Renal pelvis (tissue), 4 donors: ENCODE measurements around the gene UQCC2. TPM values are rescaled to one million over a fixed set of nuclear protein-coding genes. Genes with fewer than 3 reads are reported as not detected.

Source experiments
- DNase-seq: peaks from one replicate; pipeline ENCODE4 v3.0.0-alpha.2; 2013
- polyA plus RNA-seq, 3 donors: library from polyadenylated mRNA; unstranded; fragments of 120-200 nt; gene quantifications; one replicate each; pipeline ENCODE4 v1.2.1, GENCODE V29; 2013; ENCODE audit not compliant: insufficient read length in 3 of 3

Gene UQCC2
- polyA plus RNA-seq, 3 donors = 67.0 to 76.0 (median 71.1) TPM

- DNase-seq = no peak
These were observed 18.7 kb downstream of the UQCC2 start for GRCh38 chr6:33692760-33693158.

- no peak for DNase-seq
These were observed 19.3 kb downstream of the UQCC2 start for GRCh38 chr6:33692078-33692759.

GRCh38 chr6:33691456-33692077, 19.9 kb downstream of the UQCC2 start:
- no peak for DNase-seq

GRCh38 chr6:33690766-33691165, 20.7 kb downstream of the UQCC2 start:
- no peak for DNase-seq

GRCh38 chr6:33689879-33690278, 21.6 kb downstream of the UQCC2 start:
- DNase-seq = no peak

GRCh38 chr6:33689148-33689494, 22.4 kb downstream of the UQCC2 start:
- DNase-seq = no peak

- DNase-seq = no peak
These were observed 22.9 kb downstream of the UQCC2 start for GRCh38 chr6:33688451-33689147.

GRCh38 chr6:33688006-33688405, 23.5 kb downstream of the UQCC2 start:
- DNase-seq = no peak

GRCh38 chr6:33686981-33687975, 24.2 kb downstream of the UQCC2 start:
- no peak for DNase-seq

- DNase-seq = no peak
These were observed 25.1 kb downstream of the UQCC2 start for GRCh38 chr6:33686225-33686924.

GRCh38 chr6:33685411-33686224, 25.9 kb downstream of the UQCC2 start:
- DNase-seq = no peak

GRCh38 chr6:33684983-33685382, 26.5 kb downstream of the UQCC2 start:
- no peak for DNase-seq

- no peak for DNase-seq
These were observed 27.0 kb downstream of the UQCC2 start for GRCh38 chr6:33684428-33684896.

GRCh38 chr6:33683576-33684427, 27.7 kb downstream of the UQCC2 start:
- no peak for DNase-seq

GRCh38 chr6:33683051-33683571, 28.4 kb downstream of the UQCC2 start:
- DNase-seq = no peak

GRCh38 chr6:33682341-33682740, 29.2 kb downstream of the UQCC2 start:
- no peak for DNase-seq

GRCh38 chr6:33679761-33680160, 31.7 kb downstream of the UQCC2 start:
- DNase-seq = no peak

- DNase-seq = no peak
These were observed 32.5 kb downstream of the UQCC2 start for GRCh38 chr6:33678932-33679490.
